Fibroblast of pulmonary artery (primary cell): ENCODE data around the gene KCNIP4.

ENCODE experiments used
- DNase-seq: peaks from one replicate; pipeline ENCODE4 v3.0.0-alpha.2; 2010; ENCODE audit warnings: low read depth
- H3K4me3 ChIP-seq: replicated peaks from 2 replicates; pipeline ENCODE4 v1.5.1; 2011; ENCODE audit warnings: low read depth, mild to moderate bottlenecking, control low read depth, low read length, moderate library complexity
- CTCF ChIP-seq: IDR thresholded peaks from 2 replicates; pipeline ENCODE4 v1.5.1; 2011; ENCODE audit warnings: mild to moderate bottlenecking, control low read depth, low read length, inconsistent platforms; ENCODE audit errors: missing control alignments

The KCNIP4 gene

GRCh38 chr4:21097026-21097425 lies 851.5 kb downstream of the KCNIP4 start:
- DNase-seq: no peak

DNA sequence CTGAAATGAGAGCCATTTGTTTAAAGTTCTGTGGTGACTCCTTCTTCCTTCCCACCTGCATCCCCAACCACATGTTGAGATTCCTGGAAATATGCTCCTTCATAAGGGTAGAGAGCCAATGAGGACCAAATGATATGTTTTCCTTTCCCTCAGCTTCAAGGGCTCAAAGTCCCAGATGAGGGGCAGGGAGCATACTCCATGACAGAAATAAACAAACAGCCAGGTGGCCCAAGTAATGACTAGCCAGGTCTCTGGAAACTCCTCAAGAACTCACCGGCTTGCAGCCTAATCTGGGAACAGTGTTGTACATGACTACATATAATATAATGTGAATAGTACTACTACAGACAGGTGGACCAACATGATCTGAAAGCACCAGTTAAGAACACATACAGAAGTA lies 856.0 kb downstream of the KCNIP4 start:
- TF ChIP-seq CTCF: no peak
- DNase-seq: no peak
- H3K4me3 ChIP-seq: no peak overlapping the region

More at GRCh38 chr4:21097026-21097425, 851.5 kb downstream of the KCNIP4 start:
- no peak for TF ChIP-seq CTCF
- H3K4me3 ChIP-seq: no peak overlapping the region

DNA sequence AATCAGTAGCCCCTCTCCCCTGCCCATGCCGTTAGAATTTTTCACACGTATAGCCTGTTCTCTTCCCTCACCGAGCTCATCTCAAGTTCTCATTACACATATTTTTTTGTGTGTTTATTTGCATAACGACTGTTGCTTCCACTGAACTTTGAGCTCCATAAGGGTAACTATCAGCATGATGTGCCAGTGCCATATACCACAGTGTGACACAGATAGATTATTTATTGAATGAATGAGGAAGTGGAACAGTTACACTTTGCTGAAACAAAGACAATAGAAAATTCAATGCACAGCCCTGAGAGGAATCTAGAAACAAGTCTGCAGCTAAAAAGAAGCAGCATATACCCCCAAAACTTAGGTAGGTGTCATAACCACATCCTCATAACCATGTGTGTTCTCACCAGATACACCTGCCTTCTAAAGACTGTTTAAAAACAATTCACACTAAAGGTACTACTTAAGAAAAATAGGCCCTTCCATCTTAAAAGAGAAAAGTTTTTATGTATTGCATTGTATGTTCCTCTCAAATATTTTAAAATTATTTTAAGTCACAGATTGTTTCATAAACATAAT lies 858.4 kb downstream of the KCNIP4 start:
- no peak for TF ChIP-seq CTCF

GRCh38 chr4:21083413-21083812 lies 865.2 kb downstream of the KCNIP4 start:
- no peak for DNase-seq
- no peak overlapping the region for H3K4me3 ChIP-seq
- no peak for TF ChIP-seq CTCF

More for the DNA sequence above, 858.4 kb downstream of the KCNIP4 start:
- DNase-seq: no peak
- no peak overlapping the region for H3K4me3 ChIP-seq

DNA sequence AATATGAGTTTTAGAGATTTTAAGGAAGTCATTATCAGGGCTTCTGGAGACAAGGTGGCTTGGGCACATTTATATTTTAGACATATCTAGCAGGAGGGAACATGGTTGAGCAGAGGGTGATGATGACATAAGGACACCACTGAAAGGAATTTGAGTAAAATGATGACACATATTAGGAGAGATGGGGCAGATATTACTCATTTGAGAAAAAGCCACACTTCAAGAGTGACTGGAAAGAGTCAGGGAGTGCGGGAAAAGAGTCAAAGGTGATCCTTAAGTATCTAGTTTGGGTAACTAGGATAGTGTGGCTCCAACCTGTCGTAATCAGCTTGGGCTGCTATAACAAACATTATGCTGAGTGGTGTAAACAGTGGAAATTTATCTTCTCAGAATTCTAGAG lies 870.6 kb downstream of the KCNIP4 start:
- no peak overlapping the region for H3K4me3 ChIP-seq
- DNase-seq: no peak
- TF ChIP-seq CTCF: no peak

DNA sequence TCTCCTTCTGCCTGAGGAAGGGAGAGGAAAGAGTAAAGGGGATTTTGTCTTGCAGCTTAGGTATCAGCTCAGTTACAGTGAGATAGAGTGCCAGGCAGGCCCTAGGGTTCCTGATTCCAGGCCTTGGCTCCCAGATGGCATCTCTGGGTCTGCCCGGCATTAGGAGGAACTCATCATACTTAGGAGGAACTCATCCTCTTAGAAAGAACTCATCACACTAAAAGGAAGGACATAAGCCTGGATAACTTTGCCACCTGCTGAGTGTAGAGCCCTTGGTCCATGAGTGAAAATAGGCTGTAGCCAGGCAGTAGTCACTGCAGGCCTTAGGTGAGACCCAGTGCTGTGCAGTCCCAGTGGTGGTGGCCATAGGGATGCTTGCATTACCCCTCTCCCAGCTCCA lies 881.2 kb downstream of the KCNIP4 start:
- H3K4me3 ChIP-seq: no peak overlapping the region
- DNase-seq: no peak
- TF ChIP-seq CTCF: no peak

- TF ChIP-seq CTCF: no peak
- no peak for DNase-seq
- no peak overlapping the region for H3K4me3 ChIP-seq
Measured at GRCh38 chr4:21061902-21062301, 886.7 kb downstream of the KCNIP4 start.
